Hepatic stellate cell (primary cell): ENCODE data around the gene ARVCF.

Source experiments
- DNase-seq: peaks from one replicate; pipeline ENCODE4 v3.0.0; 2011; ENCODE audit warnings: low spot score

The ARVCF gene

GRCh38 chr22:19973551-19974267 lies 42.9 kb downstream of the ARVCF start:
- no peak for DNase-seq

DNA sequence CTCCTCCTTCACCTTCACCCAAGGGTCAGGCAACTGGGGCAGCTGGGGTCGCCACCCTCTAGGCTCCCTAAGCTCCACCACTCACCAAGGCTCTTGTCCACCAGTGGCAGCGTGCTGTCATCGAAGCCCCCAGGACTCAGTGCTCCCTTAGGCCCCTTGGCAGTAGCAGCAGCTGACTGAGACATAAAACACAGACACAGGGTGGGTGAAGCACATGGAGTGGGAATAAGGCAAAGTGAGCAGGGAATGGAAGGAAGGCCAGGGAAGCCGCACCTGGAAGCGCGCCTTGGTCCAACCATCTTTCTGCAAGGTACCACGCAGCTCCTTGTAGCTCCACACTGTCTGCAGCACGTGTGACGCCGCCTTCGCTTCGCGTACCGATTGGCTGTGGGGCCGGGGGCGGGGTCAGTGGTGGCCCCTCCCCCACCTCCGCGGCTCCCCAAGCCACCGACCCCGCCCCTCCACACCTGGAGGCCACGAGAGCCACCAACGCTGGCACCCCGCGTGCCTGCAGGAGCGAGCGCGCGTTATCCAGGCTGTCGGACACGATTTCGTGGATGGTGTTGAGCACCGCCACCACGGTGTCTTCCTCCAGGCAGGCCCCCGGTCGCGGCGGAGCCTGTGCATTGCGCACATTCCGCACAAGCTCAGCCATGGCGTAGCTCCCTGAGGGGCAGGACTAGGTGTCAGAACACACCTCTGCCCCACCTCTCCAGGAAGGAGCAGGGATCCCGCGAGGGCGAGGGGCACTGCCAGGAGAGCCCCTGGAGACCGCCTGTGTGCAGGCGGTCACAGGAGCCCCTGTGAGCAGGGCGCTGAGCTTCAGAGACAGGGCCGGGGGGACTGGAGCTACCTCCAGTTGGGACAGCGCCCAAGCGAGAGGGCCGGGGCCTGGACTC lies 43.7 kb downstream of the ARVCF start:
- no peak for DNase-seq

GRCh38 chr22:19972251-19972650 lies 44.4 kb downstream of the ARVCF start:
- DNase-seq, result no peak

GRCh38 chr22:19971276-19972124 lies 45.1 kb downstream of the ARVCF start:
- DNase-seq, result no peak

GRCh38 chr22:19970479-19971275 lies 45.9 kb downstream of the ARVCF start:
- peak; percentile 83 for DNase-seq

DNA sequence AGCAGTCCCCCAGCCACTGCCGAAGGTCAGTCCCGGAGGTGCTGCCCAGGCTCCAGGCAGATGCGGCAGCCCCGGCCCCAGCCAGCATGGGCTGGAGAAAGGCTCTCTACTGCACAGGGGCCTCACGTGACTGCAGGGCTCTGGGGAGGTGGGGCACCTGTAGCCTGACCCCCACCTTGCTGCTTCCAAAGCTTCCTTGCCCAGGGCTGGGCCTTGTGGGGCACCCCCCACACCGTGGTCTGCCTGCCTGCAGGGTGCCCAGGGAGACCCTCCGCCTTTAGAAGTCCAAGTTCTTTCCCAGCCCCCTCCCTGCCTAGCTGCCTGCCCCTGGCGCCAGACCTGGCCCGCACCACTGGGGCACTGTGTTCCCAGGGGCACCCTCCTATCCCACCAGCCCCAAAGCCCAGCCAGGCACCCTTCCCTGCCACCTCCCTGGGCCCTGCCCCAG lies 46.6 kb downstream of the ARVCF start:
- DNase-seq, result no peak

- DNase-seq, result no peak
Measured at GRCh38 chr22:19969141-19969928, 47.3 kb downstream of the ARVCF start.

DNA sequence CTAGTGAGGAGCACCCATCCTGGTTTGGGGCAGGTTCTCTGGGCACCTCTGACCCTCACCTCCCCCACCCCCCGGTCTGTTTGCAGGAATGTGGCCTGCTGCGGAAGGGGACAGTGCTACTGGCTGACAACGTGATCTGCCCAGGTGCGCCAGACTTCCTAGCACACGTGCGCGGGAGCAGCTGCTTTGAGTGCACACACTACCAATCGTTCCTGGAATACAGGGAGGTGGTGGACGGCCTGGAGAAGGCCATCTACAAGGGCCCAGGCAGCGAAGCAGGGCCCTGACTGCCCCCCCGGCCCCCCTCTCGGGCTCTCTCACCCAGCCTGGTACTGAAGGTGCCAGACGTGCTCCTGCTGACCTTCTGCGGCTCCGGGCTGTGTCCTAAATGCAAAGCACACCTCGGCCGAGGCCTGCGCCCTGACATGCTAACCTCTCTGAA lies 48.2 kb downstream of the ARVCF start:
- no peak for DNase-seq

GRCh38 chr22:19967850-19968449 lies 48.7 kb downstream of the ARVCF start:
- no peak for DNase-seq

- no peak for DNase-seq
Measured at GRCh38 chr22:19966908-19967750, 49.5 kb downstream of the ARVCF start.

DNA sequence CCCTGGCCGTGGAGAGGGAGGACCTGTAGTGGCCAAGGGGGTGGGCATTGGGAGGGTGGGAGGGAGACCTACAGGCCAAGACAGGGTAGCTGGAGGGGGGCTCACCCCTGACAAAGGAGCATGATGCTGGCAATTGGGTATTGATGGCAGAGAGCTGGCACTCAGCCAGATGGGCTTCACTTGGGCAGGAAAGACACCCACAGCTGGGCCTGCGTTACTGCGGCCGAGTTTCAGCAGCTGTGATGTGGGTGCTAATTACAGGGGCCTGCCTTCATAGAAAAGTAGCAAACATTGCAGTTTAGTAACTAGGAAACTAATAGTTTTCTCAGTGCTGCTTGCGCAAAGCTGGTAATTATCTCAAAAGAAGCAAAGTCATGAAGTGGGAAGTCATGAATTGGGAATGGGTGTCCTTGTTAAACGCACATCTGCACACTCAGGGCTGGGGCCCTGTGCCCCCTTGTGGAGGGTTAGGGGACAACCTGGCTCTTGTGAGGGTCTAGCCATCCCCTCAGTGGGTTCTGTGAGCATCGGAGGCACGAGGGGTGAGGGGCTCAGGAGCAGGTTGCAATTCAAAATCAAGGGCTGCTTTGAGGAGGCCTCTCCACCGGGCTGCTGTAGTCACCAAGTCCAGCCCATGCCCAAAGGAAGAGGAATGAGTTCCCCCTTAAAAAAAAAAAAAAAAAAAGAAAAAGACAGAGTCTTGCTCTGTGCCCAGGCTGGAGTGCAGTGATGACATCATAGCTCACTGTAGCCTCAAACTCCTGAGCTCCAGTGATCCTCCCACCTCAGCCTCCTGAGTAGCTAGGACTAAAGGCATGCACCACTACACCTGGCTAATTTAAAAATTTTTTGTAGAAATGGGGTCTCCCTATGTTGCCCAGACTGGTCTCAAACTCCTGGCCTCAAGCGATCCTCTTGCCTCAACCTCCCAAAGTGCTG lies 50.6 kb downstream of the ARVCF start:
- no peak for DNase-seq

DNA sequence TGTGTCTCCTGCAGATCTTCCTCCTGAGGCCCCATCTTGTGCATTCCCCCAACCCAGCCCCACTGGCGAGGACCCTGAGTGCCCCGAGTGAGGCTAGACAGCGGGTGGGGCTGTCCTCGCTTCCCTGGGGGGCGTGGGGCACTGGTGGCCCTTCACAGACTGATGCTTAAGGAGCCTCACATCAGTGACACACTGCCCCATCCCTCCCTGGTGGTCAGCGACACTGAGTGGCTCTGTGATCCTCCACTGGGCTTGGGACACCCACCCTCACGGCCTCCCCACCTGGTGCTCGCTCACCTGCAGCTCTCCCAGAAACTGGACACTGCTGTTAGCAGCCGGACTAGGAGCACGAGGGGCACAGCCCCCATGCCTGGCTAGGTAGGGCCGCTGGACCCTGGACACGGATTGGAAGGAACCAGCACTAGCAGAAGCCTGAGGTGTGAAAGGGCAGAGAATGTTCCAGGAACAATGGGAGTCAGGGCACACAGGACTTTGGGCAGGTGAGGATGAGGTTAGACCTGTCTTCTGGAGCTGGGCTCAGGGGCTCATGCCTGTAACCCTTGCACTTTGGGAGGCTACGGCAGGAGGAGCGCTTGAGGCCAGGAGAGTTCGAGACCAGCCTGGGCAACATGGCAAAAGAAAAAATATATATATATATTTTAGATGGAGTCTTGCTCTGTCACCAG lies 51.8 kb downstream of the ARVCF start:
- no peak for DNase-seq

DNA sequence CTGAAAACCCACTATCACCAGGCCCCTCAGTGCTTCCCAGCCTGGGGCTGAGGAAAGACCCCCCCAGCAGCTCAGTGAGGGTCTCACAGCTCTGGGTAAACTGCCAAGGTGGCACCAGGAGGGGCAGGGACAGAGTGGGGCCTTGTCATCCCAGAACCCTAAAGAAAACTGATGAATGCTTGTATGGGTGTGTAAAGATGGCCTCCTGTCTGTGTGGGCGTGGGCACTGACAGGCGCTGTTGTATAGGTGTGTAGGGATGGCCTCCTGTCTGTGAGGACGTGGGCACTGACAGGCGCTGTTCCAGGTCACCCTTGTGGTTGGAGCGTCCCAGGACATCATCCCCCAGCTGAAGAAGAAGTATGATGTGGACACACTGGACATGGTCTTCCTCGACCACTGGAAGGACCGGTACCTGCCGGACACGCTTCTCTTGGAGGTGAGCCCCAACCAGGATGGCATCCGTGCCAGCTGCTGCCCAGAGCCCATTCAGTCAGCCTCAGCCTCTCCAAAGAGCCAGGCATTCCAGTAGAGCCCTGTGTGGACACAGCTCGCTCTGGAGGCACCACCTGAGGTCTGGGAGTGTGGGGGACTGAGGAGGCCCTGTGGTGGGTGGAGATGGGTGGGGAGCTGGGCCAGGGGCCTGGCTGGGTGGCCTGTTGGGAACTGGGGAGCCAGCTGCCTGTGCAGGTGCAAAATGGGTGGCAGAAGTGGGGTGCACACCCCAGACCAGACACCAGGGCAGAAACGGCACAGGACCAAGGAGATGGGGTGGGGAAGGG lies 52.6 kb downstream of the ARVCF start:
- no peak for DNase-seq

DNA sequence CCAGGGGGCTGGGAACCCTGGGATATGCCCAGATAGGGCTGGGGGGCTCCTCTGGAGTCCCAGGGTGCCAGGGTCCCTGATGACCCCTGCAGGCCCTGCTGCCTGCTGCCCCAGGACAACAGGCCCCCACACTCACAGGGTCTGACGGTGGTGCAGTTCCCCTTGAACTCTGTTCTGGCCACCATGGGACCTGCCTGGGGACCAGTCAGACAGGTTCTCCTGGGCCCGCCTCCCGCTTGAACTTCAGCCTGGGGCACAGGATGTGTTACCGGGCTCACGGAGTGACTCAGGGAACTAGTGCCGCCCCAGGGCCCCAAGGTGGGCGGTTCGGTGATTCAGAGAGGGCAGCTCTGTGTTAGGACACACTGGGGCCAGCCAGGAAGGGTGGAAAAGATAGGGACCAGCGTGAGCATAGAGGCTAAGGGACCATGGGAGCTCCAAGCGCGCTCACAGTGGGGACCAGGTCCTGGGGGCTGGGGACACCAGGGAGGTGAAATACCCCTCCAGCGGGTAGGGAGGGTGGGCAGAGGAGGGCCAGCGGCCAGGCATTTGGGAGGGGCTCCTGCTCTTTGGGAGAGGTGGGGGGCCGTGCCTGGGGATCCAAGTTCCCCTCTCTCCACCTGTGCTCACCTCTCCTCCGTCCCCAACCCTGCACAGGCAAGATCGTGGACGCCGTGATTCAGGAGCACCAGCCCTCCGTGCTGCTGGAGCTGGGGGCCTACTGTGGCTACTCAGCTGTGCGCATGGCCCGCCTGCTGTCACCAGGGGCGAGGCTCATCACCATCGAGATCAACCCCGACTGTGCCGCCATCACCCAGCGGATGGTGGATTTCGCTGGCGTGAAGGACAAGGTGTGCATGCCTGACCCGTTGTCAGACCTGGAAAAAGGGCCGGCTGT lies 53.5 kb downstream of the ARVCF start:
- no peak for DNase-seq

GRCh38 chr22:19962246-19962908 lies 54.2 kb downstream of the ARVCF start:
- peak; percentile 84 for DNase-seq
